PC-3 (cell line): ENCODE measurements around the gene TMEM178B. TPM values are rescaled to one million over a fixed set of nuclear protein-coding genes. Genes with fewer than 3 reads are reported as not detected.

Experiments
- ATAC-seq: fragments of 200-7000 bp; cut with Tn5 transposase; 2 replicates; pipeline ENCODE4 v1.9.1; 2020; ENCODE audit warnings: mild to moderate bottlenecking, moderate library complexity
- BruUV-seq: library from RNA; stranded (reverse); fragments of 400-500 nt; replicated peaks from 2 replicates; lab custom pipeline; 2021; lab: Mats Ljungman, UMichigan
- CTCF ChIA-PET: fragments of 300-600 bp; sonication (Branson Sonifier 250); formaldehyde crosslinking; loops from one replicate; lab custom pipeline; 2022; ENCODE audit warnings: antibody characterized with exemption; lab: Charles Lee
- POLR2A ChIA-PET: fragments of 300-600 bp; sonication (Branson Sonifier 250); formaldehyde crosslinking; loops from one replicate; lab custom pipeline; 2022; ENCODE audit warnings: antibody characterized with exemption; ENCODE audit not compliant: unreplicated experiment; lab: Charles Lee
- DNase-seq: peaks from one replicate; pipeline ENCODE4 v3.0.0-alpha.2; 2015
- H2AFZ ChIP-seq: fragments of 300-600 bp; sonication (generic); 2 replicates; pipeline ENCODE4 v1.6.0; 2016; ENCODE audit warnings: antibody characterized with exemption, low read length
- H3F3A ChIP-seq: fragments of 300-600 bp; sonication (generic); one replicate; pipeline ENCODE4 v1.6.0; 2017; ENCODE audit warnings: antibody characterized with exemption, low read length, control low read depth, mild to moderate bottlenecking; ENCODE audit not compliant: unreplicated experiment
- H3K27ac ChIP-seq: fragments of 300-600 bp; sonication (generic); 2 replicates; pipeline ENCODE4 v1.5.1; 2016; ENCODE audit warnings: mild to moderate bottlenecking, low read length
- H3K27me3 ChIP-seq: fragments of 300-600 bp; sonication (generic); 2 replicates; pipeline ENCODE4 v1.6.1; 2016; ENCODE audit warnings: low read length, mixed read lengths
- H3K36me3 ChIP-seq: fragments of 300-600 bp; sonication (generic); 2 replicates; pipeline ENCODE4 v1.6.1; 2016; ENCODE audit warnings: low read depth, mixed run types, low read length, mixed read lengths
- H3K4me1 ChIP-seq: fragments of 300-600 bp; sonication (generic); 2 replicates; pipeline ENCODE4 v1.5.1; 2016; ENCODE audit warnings: low read length; ENCODE audit not compliant: insufficient read depth
- H3K4me2 ChIP-seq: fragments of 300-600 bp; sonication (generic); 2 replicates; pipeline ENCODE4 v1.6.0; 2016; ENCODE audit warnings: low read length
- H3K4me3 ChIP-seq: fragments of 300-600 bp; sonication (generic); 2 replicates; pipeline ENCODE4 v1.5.1; 2016; ENCODE audit warnings: mild to moderate bottlenecking, low read length, mixed read lengths
- H3K79me2 ChIP-seq: fragments of 300-600 bp; sonication (generic); 2 replicates; pipeline ENCODE4 v1.6.1; 2017; ENCODE audit warnings: low read length, mixed read lengths
- H3K9ac ChIP-seq: fragments of 300-600 bp; sonication (generic); 2 replicates; pipeline ENCODE4 v1.6.0; 2016; ENCODE audit warnings: mild to moderate bottlenecking, low read length
- H3K9me2 ChIP-seq: fragments of 300-600 bp; sonication (generic); replicated peaks from 2 replicates; pipeline ENCODE4 v1.6.1; 2016; ENCODE audit warnings: mixed run types, low read length, mixed read lengths
- H3K9me3 ChIP-seq: fragments of 300-600 bp; sonication (generic); 2 replicates; pipeline ENCODE4 v1.6.1; 2016; ENCODE audit warnings: low read length, mixed read lengths
- H4K20me1 ChIP-seq: fragments of 300-600 bp; sonication (generic); 2 replicates; pipeline ENCODE4 v1.6.1; 2016; ENCODE audit warnings: low read length, mixed read lengths
- CTCF ChIP-seq: fragments of 300-600 bp; sonication (generic); conservative IDR thresholded peaks from 2 replicates; pipeline ENCODE4 v1.5.1; 2017; ENCODE audit warnings: antibody characterized with exemption, low read depth, mild to moderate bottlenecking, low read length
- EZH2 ChIP-seq: fragments of 300-600 bp; sonication (generic); IDR thresholded peaks from one replicate; pipeline ENCODE4 v1.6.1; 2017; ENCODE audit warnings: antibody characterized with exemption, mild to moderate bottlenecking, low read length; ENCODE audit not compliant: unreplicated experiment
- EZH2phosphoT487 ChIP-seq: fragments of 300-600 bp; sonication (generic); IDR thresholded peaks from 2 replicates; pipeline ENCODE4 v1.6.1; 2018; ENCODE audit warnings: mild to moderate bottlenecking, antibody characterized with exemption, low read length, borderline replicate concordance
- intact Hi-C: fragments of 100-400 bp; cut with micrococcal nuclease; formaldehyde crosslinking; loops from 2 replicates; pipeline ENCODE4 v1.9.0; 2023
- total RNA-seq: library from RNA; depleted of rRNA; stranded (reverse); fragments of >200 nt; gene quantifications from 2 replicates; pipeline ENCODE4 v1.2.3, GENCODE V29; 2014

Gene TMEM178B
- total RNA-seq, 1 experiment from 2014 or later = 0.29 TPM

- no peaks in the 10 kb centered on the region for H3K9me3 ChIP-seq
- ChIA-PET CTCF (no interaction called here), POLR2A (no interaction called here)
- H3K36me3 ChIP-seq = no peaks in the 10 kb centered on the region
- DNase-seq (no peak), ATAC-seq (no peak)
- no peaks in the 10 kb centered on the region for H3K4me1 ChIP-seq
- no peak overlapping the region for H3K4me3 ChIP-seq
- H3K4me2 ChIP-seq = no peak overlapping the region
- H3K9ac ChIP-seq = no peak overlapping the region
- H3K27me3 ChIP-seq = peaks cover 66% of the 10 kb centered on the region
- intact Hi-C loops = no loop called here
- no peak overlapping the region for H2AFZ ChIP-seq
- TF ChIP-seq EZH2 = no peak
- TF ChIP-seq CTCF = no peak
- TF ChIP-seq EZH2phosphoT487 = no peak
- H3K9me2 ChIP-seq = no peaks in the 10 kb centered on the region
- H4K20me1 ChIP-seq = no peaks in the 10 kb centered on the region
- no TSS peak for BruUV-seq
- no peak overlapping the region for H3K27ac ChIP-seq
- no peaks in the 10 kb centered on the region for H3K79me2 ChIP-seq
- H3F3A ChIP-seq = no peaks in the 10 kb centered on the region
Measured at GRCh38 chr7:141386881-141387280, 313.0 kb downstream of the TMEM178B start.

DNA sequence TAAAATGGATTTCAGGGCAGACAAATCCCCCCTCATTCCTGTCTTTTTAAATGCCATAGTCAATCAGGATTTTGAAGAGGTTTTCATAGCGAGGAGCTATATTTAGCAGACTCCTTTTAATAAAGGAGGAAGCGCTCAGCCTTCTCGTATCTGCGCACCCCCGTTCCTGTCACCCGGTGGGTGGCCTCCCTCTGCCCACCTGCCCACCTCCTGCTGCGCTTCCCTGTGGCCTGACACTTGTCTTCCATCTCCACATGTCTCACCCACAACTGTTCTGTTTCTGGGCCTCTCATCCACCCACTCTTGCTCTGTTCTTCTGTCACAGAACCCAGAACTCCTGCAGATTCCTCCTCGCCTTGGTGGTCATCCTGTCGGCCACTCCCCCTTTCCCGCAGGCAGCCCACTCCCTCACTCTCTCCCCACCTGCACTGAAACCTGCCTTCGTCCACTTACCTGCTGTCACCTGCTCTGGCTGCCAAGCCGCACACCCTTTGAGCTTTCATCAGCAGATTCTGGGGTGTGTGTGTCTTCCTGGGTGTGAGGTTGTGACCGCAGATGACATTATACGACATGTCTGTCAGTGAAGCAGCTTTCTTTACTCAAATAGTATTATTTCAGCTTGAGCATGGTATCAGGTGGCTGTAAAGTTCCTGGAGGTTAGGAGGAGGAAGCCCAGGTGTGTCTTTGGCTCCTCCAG, 313.8 kb downstream of the TMEM178B start:
- no peaks in the 10 kb centered on the region for H3K36me3 ChIP-seq
- no peaks in the 10 kb centered on the region for H3K9me3 ChIP-seq
- ATAC-seq (no peak), DNase-seq (no peak)
- H3K4me3 ChIP-seq = no peak overlapping the region
- peaks cover 72% of the 10 kb centered on the region for H3K27me3 ChIP-seq
- ChIA-PET CTCF (no interaction called here), POLR2A (no interaction called here)
- no peak overlapping the region for H3K27ac ChIP-seq
- no peak overlapping the region for H2AFZ ChIP-seq
- H3K79me2 ChIP-seq = no peaks in the 10 kb centered on the region
- no peaks in the 10 kb centered on the region for H3K4me1 ChIP-seq
- H3K9me2 ChIP-seq = no peaks in the 10 kb centered on the region
- H3K9ac ChIP-seq = no peak overlapping the region
- no TSS peak for BruUV-seq
- no peak overlapping the region for H3K4me2 ChIP-seq
- no peaks in the 10 kb centered on the region for H4K20me1 ChIP-seq
- H3F3A ChIP-seq = no peaks in the 10 kb centered on the region
- TF ChIP-seq EZH2phosphoT487 = no peak
- intact Hi-C loops = no loop called here

DNA sequence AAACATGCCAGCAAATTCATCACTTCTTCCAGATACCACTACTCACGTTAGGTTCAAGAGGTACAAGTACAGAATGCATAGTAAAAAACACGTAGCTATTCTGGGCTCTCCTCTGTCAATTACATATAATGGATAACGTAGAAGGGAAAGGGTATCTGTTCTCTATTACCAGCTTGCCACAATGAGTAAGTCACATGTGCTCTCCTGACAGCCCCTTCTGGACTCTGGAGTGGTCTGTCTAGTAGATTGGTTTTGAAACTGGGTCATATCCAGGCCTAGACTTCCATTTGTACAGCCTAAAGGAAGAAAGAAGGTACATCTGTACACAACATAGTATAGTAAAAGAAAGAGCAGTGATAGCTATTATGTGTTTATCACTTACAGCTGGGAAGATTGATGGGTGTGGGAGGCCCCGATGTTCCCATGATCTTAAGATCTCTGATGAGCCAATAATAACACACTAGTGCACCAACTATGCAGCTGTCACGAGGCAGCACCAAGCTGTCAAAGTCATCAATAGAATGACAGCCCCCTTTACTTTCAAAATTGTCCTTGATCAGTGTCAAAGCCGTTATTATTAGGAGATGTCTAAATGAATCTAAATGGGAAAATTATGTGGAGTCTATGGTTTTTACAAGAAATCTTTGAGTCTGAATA, 315.4 kb downstream of the TMEM178B start:
- no peak overlapping the region for H3K27ac ChIP-seq
- POLR2A ChIA-PET = no interaction called here
- no peak overlapping the region for H3K9ac ChIP-seq
- no peak overlapping the region for H3K4me3 ChIP-seq
- DNase-seq (no peak), ATAC-seq (no peak)
- H3K4me2 ChIP-seq = no peak overlapping the region
- intact Hi-C loops = no loop called here
- no peaks in the 10 kb centered on the region for H3K79me2 ChIP-seq
- no peaks in the 10 kb centered on the region for H3K36me3 ChIP-seq
- TF ChIP-seq EZH2phosphoT487 (no peak), CTCF (no peak), EZH2 (no peak)
- no peaks in the 10 kb centered on the region for H3K9me3 ChIP-seq
- CTCF ChIA-PET = no interaction called here
- no peak overlapping the region for H2AFZ ChIP-seq
- H3K4me1 ChIP-seq = no peaks in the 10 kb centered on the region
- no TSS peak for BruUV-seq
- H3K9me2 ChIP-seq = no peaks in the 10 kb centered on the region
- no peaks in the 10 kb centered on the region for H3F3A ChIP-seq
- peaks cover 80% of the 10 kb centered on the region for H3K27me3 ChIP-seq
- H4K20me1 ChIP-seq = no peaks in the 10 kb centered on the region
